ENCODE measurements around the gene VANGL2.

DNA sequence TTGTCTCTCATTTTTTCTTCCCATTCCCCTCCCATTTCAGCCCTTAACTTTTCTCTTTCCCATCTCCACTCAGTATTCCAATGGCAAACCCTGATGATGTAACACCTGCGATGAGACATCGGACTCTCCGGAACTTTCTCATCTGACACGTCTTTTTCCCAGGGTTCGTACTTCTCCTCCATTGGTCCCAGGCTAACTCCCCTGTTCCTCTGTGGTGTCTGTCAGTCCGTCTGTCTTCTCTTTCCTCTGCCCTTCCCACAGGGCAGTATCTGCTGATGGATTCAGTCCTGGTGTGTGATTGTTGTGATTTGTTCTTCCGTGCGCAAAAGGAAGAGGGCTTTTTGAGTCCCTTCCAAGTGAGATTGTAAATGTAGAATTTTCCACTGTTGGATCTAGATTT lies 27.7 kb downstream of the VANGL2 start:
- TF ChIP-seq, protein P1, sequence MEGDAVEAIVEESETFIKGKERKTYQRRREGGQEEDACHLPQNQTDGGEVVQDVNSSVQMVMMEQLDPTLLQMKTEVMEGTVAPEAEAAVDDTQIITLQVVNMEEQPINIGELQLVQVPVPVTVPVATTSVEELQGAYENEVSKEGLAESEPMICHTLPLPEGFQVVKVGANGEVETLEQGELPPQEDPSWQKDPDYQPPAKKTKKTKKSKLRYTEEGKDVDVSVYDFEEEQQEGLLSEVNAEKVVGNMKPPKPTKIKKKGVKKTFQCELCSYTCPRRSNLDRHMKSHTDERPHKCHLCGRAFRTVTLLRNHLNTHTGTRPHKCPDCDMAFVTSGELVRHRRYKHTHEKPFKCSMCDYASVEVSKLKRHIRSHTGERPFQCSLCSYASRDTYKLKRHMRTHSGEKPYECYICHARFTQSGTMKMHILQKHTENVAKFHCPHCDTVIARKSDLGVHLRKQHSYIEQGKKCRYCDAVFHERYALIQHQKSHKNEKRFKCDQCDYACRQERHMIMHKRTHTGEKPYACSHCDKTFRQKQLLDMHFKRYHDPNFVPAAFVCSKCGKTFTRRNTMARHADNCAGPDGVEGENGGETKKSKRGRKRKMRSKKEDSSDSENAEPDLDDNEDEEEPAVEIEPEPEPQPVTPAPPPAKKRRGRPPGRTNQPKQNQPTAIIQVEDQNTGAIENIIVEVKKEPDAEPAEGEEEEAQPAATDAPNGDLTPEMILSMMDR (IDR thresholded peaks at IDR 0.05): no peak
- no peak for TF ChIP-seq POLR2A (IDR thresholded peaks at IDR 0.05)
- no peak for TF ChIP-seq EP300 (IDR thresholded peaks at IDR 0.05)
